HepG2 (cell line): ENCODE measurements around the gene TBC1D5. TPM values are rescaled to one million over a fixed set of nuclear protein-coding genes. Genes with fewer than 3 reads are reported as not detected.

Source experiments
- ATAC-seq: fragments of 200-7000 bp; cut with Tn5 transposase; 3 replicates; pipeline ENCODE4 v1.9.1; 2020; ENCODE audit warnings: mild to moderate bottlenecking, moderate library complexity
- BruUV-seq: library from RNA; stranded (reverse); fragments of 400-500 nt; replicated peaks from 2 replicates; lab custom pipeline; 2021; lab: Mats Ljungman, UMichigan
- CTCF ChIA-PET: fragments of 300-600 bp; formaldehyde crosslinking; extraction: SDS; loops from one replicate; lab custom pipeline; 2021; ENCODE audit warnings: low total read pairs, inconsistent platforms, low intra/inter-chr PET ratio; lab: Yijun Ruan, JAX
- POLR2A ChIA-PET: fragments of 350-600 bp; sonication (Branson Sonifier 250); formaldehyde crosslinking; loops from one replicate; lab custom pipeline; 2020; ENCODE audit warnings: antibody characterized with exemption, inconsistent platforms; lab: Yijun Ruan, JAX
- DNase-seq: peaks from one replicate; pipeline ENCODE4 v3.0.0-alpha.2; 2015; ENCODE audit warnings: low spot score
- FAIRE-seq: peaks from 3 replicates; lab custom pipeline; 2011; peaks lifted over from hg19 to GRCh38; lab: Jason Lieb, UNC
- H2AFZ ChIP-seq: one replicate; pipeline ENCODE4 v1.6.1; 2011; ENCODE audit warnings: low read length, inconsistent platforms
- H3K27ac ChIP-seq: fragments of 300-600 bp; 3 replicates; pipeline ENCODE4 v1.8.0; 2011; ENCODE audit warnings: mixed run types, mild to moderate bottlenecking, mixed read lengths, low read length, inconsistent platforms; ENCODE audit not compliant: insufficient read depth; ENCODE audit errors: extremely low read length
- H3K27me3 ChIP-seq, 2 experiments: fragments of 200-600 bp in 1 of 2; 2 replicates in 1 of 2; 3 replicates in 1 of 2; pipeline versions ENCODE4 v1.6.0 to v1.8.0; 2011; ENCODE audit warnings: low read length in 2 of 2, mild to moderate bottlenecking in 2 of 2, moderate library complexity in 2 of 2, inconsistent platforms in 1 of 2; ENCODE audit not compliant: insufficient read depth in 2 of 2, control insufficient read depth in 1 of 2
- H3K36me3 ChIP-seq, 2 experiments: fragments of 200-600 bp in 1 of 2; replicated peaks in 1 of 2; 2 replicates in 1 of 2; 3 replicates in 1 of 2; pipeline versions ENCODE4 v1.5.1 to v1.8.0; 2011; ENCODE audit warnings: low read length in 2 of 2, inconsistent platforms in 1 of 2; ENCODE audit not compliant: insufficient read depth in 2 of 2, control insufficient read depth in 1 of 2
- H3K4me1 ChIP-seq: 2 replicates; pipeline ENCODE4 v1.5.1; 2012; ENCODE audit warnings: low read length, inconsistent platforms; ENCODE audit not compliant: insufficient read depth
- H3K4me2 ChIP-seq: 2 replicates; pipeline ENCODE4 v1.6.0; 2011; ENCODE audit warnings: low read depth, low read length, inconsistent platforms
- H3K4me3 ChIP-seq, 3 experiments: fragments of 200-600 bp in 1 of 3; sonication (generic), shearing (Covaris generic) in 1 of 3; replicated peaks in 1 of 3; 2 replicates each; pipeline ENCODE4 v1.5.1; 2011 to 2016; ENCODE audit warnings: low read length in 3 of 3, inconsistent platforms in 2 of 3, low read depth in 2 of 3, mild to moderate bottlenecking in 2 of 3, control low read depth in 1 of 3, mixed read lengths in 1 of 3; ENCODE audit not compliant: insufficient read depth in 1 of 3
- H3K79me2 ChIP-seq: one replicate; pipeline ENCODE4 v1.6.1; 2011; ENCODE audit warnings: low read length, inconsistent platforms; ENCODE audit not compliant: insufficient read depth
- H3K9ac ChIP-seq: 2 replicates; pipeline ENCODE4 v1.6.0; 2011; ENCODE audit warnings: mild to moderate bottlenecking, low read depth, low read length, inconsistent platforms; ENCODE audit not compliant: insufficient read depth
- H3K9me3 ChIP-seq: 2 replicates; pipeline ENCODE4 v1.5.1; 2012; ENCODE audit warnings: mild to moderate bottlenecking, low read length
- H4K20me1 ChIP-seq: 2 replicates; pipeline ENCODE4 v1.6.0; 2011; ENCODE audit warnings: inconsistent platforms, mild to moderate bottlenecking, low read length, moderate library complexity; ENCODE audit not compliant: insufficient read depth
- CENPT ChIP-seq: sonication (generic); formaldehyde crosslinking; IDR thresholded peaks from 2 replicates; pipeline ENCODE4 v1.8.0; 2022; ENCODE audit warnings: low read depth, mild to moderate bottlenecking, moderate library complexity, missing genetic modification reagents
- MLLT10 ChIP-seq: sonication (generic); formaldehyde crosslinking; IDR thresholded peaks from 2 replicates; pipeline ENCODE4 v1.4.0; 2020; ENCODE audit warnings: missing genetic modification reagents
- MZF1 ChIP-seq: sonication (generic); formaldehyde crosslinking; IDR thresholded peaks from 2 replicates; pipeline ENCODE4 v1.8.1; 2023; ENCODE audit warnings: mild to moderate bottlenecking, missing genetic modification reagents, borderline replicate concordance
- RORA ChIP-seq: sonication (generic); formaldehyde crosslinking; IDR thresholded peaks from 2 replicates; pipeline ENCODE4 v1.5.0; 2020; ENCODE audit warnings: mild to moderate bottlenecking, missing genetic modification reagents, moderate library complexity
- SNRNP70 ChIP-seq: fragments of 200-400 bp; formaldehyde crosslinking; IDR thresholded peaks from 2 replicates; pipeline ENCODE4 v1.6.1; 2017; ENCODE audit warnings: mild to moderate bottlenecking, low read depth, low read length, moderate library complexity
- ZZZ3 ChIP-seq: sonication (generic); formaldehyde crosslinking; IDR thresholded peaks from 2 replicates; pipeline ENCODE4 v1.4.0; 2020; ENCODE audit warnings: missing genetic modification reagents, mild to moderate bottlenecking, borderline replicate concordance
- in situ Hi-C: cut with HindIII; loops from 2 replicates; pipeline ENCODE4 v1.10.0; 2017; ENCODE audit warnings: low pct_unique_long_range_greater_than_20kb; ENCODE audit not compliant: extremely low pct_ligation_motif_present
- intact Hi-C: fragments of 100-400 bp; cut with micrococcal nuclease; formaldehyde crosslinking; loops from one replicate; pipeline ENCODE4 v1.10.0; 2022; ENCODE audit not compliant: unreplicated experiment
- polyA plus RNA-seq, 8 experiments: library from polyadenylated mRNA; depleted of rRNA in 3 of 8; stranded (reverse) in 7 of 8; unstranded in 1 of 8; fragments of >200 nt; fragmentation: Illumina TruSeq in 4 of 8; extraction: Trizol in 4 of 8; gene quantifications; 2 replicates each; pipeline versions ENCODE4 v1.2.1 to v1.2.3, GENCODE V29; 2011 to 2016; ENCODE audit warnings: low read depth in 4 of 8, missing spikeins in 1 of 8, mixed read lengths in 1 of 8; ENCODE audit not compliant: insufficient read depth in 1 of 8
- total RNA-seq, 5 experiments: library from RNA; depleted of rRNA; stranded (reverse); fragments of >200 nt; fragmentation: Illumina TruSeq; extraction: Trizol; gene quantifications; 2 replicates each; pipeline ENCODE4 v1.2.3, GENCODE V29; 2016; ENCODE audit warnings: low read depth in 1 of 5
- TF ChIP-seq, protein P1 (sequence below): sonication (generic); formaldehyde crosslinking; IDR thresholded peaks from 2 replicates; pipeline ENCODE4 v1.5.1; 2020; ENCODE audit warnings: missing genetic modification reagents, mild to moderate bottlenecking, borderline replicate concordance
- TF ChIP-seq, protein P2 (sequence below), 2 experiments: sonication (generic) in 1 of 2; formaldehyde crosslinking in 1 of 2; IDR thresholded peaks; 2 replicates each; pipeline versions ENCODE4 v1.6.1 to v1.9.0; 2014 to 2022; ENCODE audit warnings: antibody characterized with exemption in 1 of 2, borderline replicate concordance in 1 of 2, inconsistent platforms in 1 of 2, low read depth in 1 of 2, missing genetic modification reagents in 1 of 2
- TF ChIP-seq, protein P3 (sequence below): sonication (generic); formaldehyde crosslinking; IDR thresholded peaks from 2 replicates; pipeline ENCODE4 v1.8.0; 2022; ENCODE audit warnings: missing genetic modification reagents, mild to moderate bottlenecking, inconsistent platforms, borderline replicate concordance
- TF ChIP-seq, protein P4 (sequence below): sonication (generic); formaldehyde crosslinking; IDR thresholded peaks from 2 replicates; pipeline ENCODE4 v1.5.0; 2020; ENCODE audit warnings: missing genetic modification reagents
- TF ChIP-seq, protein P5 (sequence below): sonication (generic); formaldehyde crosslinking; IDR thresholded peaks from 2 replicates; pipeline ENCODE4 v1.5.0; 2020; ENCODE audit warnings: mild to moderate bottlenecking, missing genetic modification reagents

Gene TBC1D5
- total and polyA plus RNA-seq, 2 of the 13 experiments (the other 11 are each of a cell fraction or from before 2014, with no cell fraction given), result 19.2 to 33.3 TPM

DNA sequence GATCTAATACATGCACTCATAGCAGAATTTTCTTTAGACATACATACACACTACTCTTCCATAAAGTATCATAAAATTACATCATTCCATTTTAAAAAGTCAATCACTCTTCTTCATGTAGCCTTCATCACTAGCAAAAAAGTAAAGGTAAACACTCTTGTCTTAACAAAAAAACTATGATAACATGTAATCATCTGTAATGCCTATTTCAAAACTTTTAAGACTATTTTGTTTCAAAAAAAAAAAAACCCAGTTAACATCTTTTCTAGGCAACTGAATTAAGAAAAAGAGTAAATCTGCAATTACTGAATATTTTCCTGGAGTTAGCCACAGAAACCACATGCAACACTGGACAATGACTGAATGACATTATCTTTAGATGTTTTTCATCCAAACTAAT, 4.8 kb downstream of the TBC1D5 start:
- Histone ChIP-seq H3K4me1 (peaks cover 27% of the 10 kb centered on the region), H4K20me1 (no peaks in the 10 kb centered on the region), H3K9me3 (no peaks in the 10 kb centered on the region), H3K4me3 (no peak overlapping the region), H3K9ac (no peak overlapping the region), H3K4me2 (no peak overlapping the region), H3K27me3 (no peaks in the 10 kb centered on the region), H3K36me3 (no peaks in the 10 kb centered on the region), H3K79me2 (peaks cover 53% of the 10 kb centered on the region), H2AFZ (no peak overlapping the region), H3K27ac (no peak overlapping the region)
- POLR2A ChIA-PET, result no interaction called here
- in situ Hi-C loops (no loop called here), intact Hi-C loops (no loop called here)
- FAIRE-seq (no peak), DNase-seq (no peak), ATAC-seq (no peak)
- TF ChIP-seq RORA (CRISPR knock-in tag), result no peak
- TF ChIP-seq ZZZ3 (CRISPR knock-in tag), result no peak
- TF ChIP-seq SNRNP70, result no peak
- TF ChIP-seq MZF1 (CRISPR knock-in tag), result no peak
- TF ChIP-seq, protein P1, sequence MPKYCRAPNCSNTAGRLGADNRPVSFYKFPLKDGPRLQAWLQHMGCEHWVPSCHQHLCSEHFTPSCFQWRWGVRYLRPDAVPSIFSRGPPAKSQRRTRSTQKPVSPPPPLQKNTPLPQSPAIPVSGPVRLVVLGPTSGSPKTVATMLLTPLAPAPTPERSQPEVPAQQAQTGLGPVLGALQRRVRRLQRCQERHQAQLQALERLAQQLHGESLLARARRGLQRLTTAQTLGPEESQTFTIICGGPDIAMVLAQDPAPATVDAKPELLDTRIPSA (CRISPR knock-in tag), result no peak
- TF ChIP-seq, protein P2, sequence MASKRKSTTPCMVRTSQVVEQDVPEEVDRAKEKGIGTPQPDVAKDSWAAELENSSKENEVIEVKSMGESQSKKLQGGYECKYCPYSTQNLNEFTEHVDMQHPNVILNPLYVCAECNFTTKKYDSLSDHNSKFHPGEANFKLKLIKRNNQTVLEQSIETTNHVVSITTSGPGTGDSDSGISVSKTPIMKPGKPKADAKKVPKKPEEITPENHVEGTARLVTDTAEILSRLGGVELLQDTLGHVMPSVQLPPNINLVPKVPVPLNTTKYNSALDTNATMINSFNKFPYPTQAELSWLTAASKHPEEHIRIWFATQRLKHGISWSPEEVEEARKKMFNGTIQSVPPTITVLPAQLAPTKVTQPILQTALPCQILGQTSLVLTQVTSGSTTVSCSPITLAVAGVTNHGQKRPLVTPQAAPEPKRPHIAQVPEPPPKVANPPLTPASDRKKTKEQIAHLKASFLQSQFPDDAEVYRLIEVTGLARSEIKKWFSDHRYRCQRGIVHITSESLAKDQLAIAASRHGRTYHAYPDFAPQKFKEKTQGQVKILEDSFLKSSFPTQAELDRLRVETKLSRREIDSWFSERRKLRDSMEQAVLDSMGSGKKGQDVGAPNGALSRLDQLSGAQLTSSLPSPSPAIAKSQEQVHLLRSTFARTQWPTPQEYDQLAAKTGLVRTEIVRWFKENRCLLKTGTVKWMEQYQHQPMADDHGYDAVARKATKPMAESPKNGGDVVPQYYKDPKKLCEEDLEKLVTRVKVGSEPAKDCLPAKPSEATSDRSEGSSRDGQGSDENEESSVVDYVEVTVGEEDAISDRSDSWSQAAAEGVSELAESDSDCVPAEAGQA (IDR thresholded peaks at IDR 0.05; ENCODE audit: low read depth), result no peak
- TF ChIP-seq, protein P2 (CRISPR knock-in tag; IDR thresholded peaks at IDR 0.05; ENCODE audit: borderline replicate concordance), result no peak
- no peak for TF ChIP-seq MLLT10 (CRISPR knock-in tag)
- TF ChIP-seq, protein P3, sequence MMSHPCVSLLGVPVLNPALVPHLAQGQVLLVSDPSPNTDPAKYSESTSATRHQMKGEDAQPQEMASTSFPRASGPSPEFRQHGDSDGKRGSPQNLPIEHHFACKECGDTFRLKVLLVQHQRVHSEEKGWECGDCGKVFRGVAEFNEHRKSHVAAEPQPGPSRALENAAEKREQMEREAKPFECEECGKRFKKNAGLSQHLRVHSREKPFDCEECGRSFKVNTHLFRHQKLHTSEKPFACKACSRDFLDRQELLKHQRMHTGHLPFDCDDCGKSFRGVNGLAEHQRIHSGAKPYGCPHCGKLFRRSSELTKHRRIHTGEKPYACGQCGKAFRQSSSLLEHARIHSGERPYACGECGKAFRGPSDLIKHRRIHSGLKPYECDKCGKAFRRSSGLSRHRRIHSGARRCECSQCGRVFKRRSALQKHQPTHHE, result no peak
- TF ChIP-seq, protein P4, sequence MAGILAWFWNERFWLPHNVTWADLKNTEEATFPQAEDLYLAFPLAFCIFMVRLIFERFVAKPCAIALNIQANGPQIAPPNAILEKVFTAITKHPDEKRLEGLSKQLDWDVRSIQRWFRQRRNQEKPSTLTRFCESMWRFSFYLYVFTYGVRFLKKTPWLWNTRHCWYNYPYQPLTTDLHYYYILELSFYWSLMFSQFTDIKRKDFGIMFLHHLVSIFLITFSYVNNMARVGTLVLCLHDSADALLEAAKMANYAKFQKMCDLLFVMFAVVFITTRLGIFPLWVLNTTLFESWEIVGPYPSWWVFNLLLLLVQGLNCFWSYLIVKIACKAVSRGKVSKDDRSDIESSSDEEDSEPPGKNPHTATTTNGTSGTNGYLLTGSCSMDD, result no peak
- no peak for TF ChIP-seq CENPT (CRISPR knock-in tag)
- TF ChIP-seq, protein P5, sequence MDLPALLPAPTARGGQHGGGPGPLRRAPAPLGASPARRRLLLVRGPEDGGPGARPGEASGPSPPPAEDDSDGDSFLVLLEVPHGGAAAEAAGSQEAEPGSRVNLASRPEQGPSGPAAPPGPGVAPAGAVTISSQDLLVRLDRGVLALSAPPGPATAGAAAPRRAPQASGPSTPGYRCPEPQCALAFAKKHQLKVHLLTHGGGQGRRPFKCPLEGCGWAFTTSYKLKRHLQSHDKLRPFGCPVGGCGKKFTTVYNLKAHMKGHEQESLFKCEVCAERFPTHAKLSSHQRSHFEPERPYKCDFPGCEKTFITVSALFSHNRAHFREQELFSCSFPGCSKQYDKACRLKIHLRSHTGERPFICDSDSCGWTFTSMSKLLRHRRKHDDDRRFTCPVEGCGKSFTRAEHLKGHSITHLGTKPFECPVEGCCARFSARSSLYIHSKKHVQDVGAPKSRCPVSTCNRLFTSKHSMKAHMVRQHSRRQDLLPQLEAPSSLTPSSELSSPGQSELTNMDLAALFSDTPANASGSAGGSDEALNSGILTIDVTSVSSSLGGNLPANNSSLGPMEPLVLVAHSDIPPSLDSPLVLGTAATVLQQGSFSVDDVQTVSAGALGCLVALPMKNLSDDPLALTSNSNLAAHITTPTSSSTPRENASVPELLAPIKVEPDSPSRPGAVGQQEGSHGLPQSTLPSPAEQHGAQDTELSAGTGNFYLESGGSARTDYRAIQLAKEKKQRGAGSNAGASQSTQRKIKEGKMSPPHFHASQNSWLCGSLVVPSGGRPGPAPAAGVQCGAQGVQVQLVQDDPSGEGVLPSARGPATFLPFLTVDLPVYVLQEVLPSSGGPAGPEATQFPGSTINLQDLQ (CRISPR knock-in tag), result no peak
- no TSS peak for BruUV-seq
- CTCF ChIA-PET, result no interaction called here
